COLO668 (cell line): Measurements from ENCODE around the gene RHOF.

ENCODE experiments used
- DNase-seq: peaks from one replicate; lab custom pipeline; 2025; ENCODE audit not compliant: unreplicated experiment; lab: John Stamatoyannopoulos, UW

RHOF gene, protein sequence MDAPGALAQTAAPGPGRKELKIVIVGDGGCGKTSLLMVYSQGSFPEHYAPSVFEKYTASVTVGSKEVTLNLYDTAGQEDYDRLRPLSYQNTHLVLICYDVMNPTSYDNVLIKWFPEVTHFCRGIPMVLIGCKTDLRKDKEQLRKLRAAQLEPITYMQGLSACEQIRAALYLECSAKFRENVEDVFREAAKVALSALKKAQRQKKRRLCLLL

DNA sequence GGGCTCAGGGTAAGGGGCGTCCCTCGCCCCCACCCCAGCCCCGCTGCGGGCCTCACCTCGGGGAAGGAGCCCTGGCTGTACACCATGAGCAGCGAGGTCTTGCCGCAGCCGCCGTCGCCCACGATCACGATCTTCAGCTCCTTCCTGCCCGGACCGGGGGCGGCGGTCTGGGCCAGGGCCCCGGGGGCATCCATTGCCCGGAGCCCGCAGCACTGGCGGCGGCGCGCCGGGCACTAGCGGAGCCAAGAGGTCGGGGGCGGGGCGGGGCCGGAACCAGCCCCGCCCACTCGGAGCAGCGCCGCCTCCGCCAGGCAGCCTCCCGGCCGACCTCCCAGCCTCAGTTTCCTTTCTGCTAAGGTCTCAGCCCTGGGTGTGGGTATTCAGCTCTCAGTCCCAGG is at the start of gene RHOF:
Gene RHOF, minus strand, starts transcription at position 249 of the 398 bp plus-strand sequence. Its CDS starts 55 bp downstream, at position 194.
- DNase-seq = no peak

DNA sequence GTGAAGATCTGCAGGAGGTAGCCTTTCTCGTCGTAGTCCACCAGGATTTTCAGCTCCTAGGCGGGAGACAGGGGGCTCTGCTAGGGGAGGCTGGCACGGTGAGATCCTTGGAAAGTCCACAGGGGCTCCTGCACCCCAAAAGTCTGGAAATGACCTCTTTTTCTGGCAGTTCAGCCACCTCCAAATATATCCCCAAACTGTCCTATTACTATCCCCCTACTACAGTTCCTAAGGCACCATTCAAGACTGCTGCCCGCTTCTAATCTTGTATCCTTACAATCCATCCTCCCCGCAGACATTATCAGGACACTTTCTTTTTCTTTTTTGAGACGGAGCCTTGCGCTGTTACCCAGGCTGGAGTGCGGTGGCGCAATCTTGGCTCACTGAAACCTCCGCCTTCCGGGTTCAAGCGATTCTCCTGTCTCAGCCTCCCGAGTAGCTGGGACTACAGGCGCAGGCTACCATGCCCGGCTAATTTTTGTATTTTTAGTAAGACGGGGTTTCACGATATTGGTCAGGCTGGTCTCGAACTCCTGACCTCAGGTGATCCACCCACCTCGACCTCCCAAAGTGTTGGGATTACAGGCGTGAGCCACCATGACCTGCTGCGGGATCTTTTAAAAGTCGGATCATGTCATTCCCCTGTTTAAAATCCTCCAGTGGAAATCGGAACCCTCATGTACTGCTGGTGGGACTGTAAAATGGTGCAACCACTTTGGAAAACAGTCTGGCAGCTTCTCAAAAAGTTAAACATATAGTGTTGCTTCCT is 46.7 kb upstream of the RHOF start:
- DNase-seq = no peak

DNA sequence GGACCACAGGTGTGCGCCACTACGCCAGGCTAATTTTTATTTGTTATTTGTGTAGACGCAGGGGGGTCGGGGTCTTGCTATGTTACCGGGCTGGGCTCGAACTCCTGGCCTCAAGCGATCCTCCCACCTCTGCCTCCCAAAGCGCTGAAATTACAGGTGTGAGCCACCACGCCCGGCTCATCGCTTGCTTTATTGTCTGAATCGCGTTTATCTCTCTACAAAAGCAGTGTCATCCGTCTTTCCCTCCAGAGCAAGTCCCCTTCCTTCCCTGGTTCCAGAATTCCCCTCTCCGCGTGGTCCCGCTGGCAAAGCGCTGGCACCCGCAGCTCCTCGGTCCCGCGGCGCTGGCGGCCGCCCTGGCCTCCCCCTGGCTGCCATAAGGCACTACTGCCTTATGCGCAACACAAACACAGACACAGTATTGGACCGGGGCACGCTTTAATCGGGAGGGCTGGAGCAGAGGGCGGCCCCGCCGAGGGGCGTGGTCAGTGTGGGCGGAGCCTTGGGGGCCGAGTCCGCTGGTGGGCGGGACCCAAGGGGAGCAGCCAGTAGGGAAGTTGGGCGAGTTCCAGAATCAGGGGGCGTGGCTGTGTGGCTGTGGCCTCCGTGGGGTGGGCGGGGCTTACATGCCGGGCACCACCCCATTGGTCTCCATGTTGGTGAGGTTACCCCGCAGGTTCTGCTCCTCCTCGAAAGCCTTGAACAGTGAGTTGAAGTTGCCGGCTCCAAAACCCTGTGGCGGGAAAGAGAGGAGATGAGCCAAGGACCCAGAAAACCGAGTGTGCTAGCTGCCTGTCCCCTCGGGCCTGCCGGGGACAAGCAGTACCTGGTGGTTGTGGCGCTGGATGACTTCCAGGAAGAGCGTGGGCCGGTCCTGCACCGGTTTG is 45.9 kb upstream of the RHOF start:
- DNase-seq = peak; percentile 99

DNA sequence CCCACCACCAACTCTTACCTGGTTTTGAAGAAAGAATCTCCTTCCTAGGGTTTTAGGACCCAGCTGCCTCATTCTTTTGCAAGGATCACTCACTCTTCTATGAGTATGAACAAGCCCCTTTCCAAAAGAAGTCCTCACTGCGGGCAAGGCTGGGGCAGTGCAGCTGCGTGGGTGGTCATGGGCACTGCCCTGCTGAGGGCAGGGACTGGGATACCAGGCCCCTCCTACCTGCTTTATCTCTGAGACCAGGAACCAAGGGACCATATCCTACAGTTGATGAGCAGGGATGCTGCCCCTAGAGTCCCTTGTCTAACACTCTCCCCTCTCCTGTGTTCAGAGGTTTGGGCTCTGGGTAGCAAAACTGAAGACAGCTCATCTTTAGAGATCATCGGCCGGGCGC is 44.6 kb upstream of the RHOF start:
- DNase-seq = no peak

DNA sequence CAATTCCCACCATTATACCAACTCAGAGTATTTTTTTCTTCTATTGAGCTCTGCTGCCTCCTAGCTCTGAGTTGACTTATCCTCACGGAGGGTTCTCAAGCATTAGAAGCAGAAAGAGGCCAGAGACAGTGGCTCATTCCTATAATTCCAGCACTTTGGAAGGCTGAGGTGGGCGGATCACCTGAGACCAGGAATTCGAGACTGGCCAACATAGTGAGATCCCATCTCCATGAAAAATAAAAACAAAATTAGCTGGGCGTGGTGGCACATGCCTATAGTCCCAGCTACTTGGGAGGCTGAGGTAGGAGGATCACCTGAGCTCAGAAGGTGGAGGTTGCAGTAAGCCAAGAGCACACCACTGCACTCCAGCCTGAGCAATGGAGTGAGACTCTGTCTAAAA is 44.2 kb upstream of the RHOF start:
- no peak for DNase-seq

DNA sequence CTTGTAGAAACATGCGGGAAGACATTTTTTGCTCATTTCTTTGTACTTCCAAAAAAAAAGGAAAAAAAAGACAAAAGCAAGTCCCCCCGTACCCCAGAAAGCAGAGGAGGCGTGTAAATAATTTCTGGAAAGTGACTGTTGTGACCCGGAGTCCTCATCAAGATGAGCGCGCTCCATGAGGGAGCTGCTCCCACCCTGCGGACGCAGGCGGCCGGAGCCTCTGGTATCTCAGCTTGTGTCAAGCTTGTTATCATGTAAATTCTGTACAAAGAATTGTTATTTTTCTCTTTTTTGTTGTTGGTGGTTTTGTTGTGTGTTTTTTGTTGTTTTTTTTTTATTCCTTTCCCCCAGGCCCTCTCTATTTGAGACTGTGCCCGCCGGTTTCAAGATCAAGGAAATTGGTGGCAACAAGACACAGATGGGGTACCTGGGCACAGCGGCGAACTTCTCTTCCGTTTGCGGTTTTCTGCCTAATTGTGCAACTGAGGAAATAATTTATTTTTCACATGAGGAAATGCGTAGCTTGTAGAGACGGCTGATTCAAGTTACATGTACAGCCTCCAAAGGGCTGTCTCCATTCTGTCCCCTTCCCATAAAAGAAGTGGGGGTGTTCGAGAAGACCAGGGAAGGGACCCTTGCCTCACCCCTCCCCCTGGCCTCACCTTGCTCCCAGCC is 38.2 kb upstream of the RHOF start:
- no peak for DNase-seq

DNA sequence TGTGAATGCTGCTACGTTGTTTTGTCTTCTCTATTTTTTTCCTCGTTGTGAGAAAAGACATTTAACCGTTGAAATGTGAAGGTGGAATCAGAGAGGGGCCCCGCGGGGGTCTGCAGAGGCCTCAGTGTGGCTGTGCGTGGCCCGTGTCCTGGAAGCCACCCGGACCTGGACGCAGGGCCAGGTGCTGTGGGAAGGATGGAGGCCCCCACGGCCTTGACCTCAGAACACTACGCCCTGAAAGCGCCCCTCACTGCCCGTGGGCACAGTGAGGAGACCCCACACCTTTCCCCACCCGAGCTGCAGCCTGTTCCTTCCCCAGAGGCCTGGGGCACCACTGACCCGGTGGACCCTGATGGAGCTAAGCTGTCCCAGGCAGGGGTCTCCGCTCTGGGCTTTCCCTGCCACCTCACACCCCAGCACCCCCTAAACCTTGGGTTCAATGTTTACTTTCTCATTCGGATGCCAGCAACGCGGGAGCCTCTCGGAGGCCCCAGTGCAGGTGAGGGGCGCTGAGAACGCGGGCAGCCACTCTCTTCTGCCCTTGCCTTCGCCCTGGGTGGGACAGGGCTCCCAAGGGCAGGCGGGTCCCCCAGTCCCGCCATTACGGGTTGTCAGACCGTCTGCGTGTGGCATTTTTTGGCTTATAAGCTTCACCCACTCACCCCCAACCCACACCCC is 37.2 kb upstream of the RHOF start:
- DNase-seq = no peak

DNA sequence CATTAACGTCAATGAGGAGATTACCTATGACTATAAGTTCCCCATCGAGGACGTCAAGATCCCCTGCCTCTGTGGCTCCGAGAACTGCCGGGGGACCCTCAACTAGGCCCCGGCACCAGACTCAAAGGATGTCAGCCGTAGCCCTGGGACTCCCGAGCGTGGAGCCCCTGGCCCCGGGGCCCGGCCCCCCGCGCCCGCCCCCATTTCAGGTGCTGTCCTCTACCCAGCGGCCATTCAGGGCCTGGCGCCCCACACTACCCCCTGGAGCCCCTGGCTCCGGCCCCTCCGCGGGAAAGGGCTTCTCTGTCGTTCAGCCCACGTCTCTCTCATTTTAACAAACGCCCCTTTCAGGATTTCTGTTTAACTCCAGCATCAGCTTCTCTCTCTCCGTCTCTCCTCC is 36.6 kb upstream of the RHOF start:
- no peak for DNase-seq

DNA sequence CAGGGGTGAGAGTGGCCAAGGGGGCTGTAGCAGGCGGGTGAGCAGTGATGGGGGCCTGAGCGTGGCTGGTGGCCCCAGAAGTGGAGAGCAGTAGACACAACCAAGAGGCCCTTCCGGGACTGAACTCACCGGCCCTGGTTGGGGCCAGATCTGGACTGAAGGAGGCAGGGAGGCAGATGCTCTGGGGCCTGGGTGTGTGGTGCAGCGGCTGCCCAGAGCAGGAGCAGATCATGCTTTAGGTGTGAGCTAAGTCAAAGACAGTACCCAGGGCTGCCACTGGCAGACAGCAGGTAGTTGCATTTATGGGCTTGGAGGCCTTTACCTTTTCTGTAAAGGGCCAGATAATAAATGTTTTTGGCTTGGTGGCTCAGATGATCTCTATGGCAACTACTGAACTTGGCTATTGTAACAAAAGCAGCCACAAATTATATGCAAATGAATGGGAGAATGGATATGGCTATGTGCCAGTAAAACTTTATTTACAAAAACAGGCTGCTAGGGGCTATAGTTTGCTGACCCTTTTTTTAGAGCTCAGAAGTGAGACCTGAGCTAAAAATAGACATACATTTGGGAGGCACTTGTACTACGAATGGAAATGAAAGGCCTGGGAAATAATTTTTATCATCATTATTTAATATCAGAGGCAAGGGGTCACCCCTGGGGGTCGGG is 35.9 kb upstream of the RHOF start:
- no peak for DNase-seq

DNA sequence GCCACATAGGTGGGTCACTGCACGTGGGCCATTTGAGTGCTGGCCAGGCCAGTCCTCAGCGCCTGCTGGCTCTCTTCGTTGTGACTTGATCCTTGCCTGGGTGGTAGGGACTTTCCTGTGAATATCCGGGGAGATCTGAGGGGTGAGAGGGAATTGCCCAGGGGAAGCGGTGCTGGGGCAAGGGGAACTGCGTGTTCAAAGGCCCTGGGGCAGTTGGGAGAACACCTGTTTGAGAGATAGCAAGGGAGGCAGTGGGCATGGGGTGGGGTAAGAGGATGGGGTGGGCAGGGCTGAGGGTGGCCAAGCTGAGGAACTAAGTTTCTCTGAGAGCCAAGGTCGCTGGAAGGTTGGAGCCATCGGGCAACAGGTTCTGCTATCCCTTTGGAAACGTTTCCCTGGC is 35.3 kb upstream of the RHOF start:
- no peak for DNase-seq

DNA sequence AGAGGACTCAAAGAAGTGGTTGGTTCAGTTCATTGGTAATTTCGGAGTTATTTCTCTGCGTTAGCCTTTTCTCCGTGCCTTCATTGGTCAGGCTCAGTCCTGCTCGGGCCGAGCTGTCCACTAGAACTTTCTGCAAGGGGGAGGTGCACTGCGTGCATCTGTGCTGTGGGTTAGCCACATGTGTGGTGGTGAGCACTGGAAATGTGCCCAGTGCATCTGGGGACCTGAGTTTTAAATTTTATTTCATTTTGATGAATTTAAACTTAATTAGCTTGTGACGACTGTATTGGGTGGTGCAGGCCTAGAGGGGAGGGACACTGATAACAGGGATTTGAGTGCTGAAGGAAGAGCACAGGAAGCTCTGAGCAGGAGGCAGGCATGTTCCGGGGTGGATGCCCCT is 34.8 kb upstream of the RHOF start:
- no peak for DNase-seq

DNA sequence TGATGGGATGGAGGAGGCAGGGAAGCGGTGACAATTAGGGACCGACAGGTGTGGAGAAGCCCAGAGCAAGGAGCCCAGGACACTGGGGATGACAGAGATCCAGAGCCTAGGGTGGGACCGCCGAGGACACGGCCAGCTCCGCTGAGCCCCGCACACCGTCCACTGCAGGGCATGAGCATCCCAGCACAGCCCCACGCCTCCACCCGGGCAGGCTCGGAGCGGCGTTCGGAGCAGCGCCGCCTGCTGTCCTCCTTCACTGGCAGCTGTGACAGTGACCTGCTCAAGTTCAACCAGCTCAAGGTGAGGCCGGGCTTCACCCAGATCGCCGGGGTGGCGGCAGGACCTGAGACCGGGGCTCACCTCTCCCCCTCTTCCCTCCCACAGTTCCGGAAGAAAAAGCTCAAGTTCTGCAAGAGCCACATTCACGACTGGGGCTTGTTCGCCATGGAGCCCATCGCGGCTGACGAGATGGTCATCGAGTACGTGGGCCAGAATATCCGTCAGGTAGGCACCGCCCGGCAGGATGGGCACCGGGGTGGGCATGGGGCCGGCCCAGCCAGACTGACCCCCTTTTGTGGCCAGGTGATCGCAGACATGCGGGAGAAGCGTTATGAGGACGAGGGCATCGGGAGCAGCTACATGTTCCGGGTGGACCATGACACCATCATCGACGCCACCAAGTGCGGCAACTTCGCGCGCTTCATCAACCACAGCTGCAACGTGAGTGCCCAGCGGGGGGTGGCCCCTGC is 34.0 kb upstream of the RHOF start:
- DNase-seq = no peak

DNA sequence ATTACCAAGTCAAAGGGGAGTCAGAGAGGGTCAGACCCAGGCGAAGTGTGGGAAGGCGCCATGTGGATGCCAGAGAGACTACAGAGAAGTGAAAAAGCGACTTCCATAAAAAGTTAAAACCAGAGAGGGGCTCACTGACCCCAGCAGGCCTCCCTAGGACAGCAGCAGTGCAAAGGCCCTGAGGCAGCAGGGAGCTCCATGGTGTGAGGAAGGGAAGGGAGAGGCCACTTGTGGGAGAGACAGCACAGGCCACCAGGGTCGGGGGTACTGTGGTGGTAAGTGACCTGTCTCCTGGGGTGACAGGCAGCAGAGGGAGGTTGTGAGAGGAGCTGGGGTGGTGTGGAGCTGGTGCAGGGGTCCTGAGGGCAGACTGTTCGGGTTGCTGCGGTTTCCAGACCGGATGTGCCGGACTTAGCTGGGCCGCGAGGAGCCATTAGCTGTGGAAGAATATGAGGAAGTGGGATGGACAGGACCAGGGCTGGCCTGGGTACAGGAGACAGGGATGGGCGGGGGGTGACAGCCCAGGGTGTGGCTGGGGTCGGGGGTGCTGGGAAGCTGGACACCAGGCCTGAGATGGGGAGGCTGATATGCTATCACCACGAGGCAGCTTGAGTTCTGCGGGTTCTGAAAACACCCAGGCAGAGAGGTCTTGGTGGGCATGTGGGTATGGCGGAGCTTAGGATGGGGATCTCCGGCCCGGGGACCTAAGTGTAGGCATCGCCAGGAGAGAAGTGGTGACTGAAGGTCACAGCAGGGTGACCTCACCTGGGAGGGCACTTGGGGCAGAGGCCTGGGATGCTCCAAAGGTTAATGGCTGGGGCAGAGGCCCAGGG is 33.0 kb upstream of the RHOF start:
- DNase-seq = no peak

DNA sequence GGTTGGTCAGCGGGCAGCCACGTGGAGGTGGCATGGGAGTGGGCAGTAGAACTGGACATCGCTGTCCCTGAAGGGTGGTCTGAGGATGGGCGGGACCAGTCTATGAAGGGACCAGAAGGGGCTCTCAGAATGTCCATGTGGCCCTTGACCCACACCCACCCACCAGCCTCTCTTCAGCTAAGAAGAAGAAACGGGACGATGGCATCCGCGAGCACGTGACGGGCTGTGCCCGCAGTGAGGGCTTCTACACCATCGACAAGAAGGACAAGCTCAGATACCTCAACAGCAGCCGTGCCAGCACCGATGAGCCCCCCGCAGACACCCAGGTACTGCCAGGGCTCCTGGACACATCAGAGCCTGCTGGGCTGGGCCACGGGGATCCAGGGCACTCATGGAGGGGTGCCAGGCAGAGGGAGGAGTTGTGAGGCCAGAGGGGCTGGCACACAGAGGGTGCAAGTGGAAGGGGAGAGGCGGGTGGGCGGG is 31.6 kb upstream of the RHOF start:
- DNase-seq = no peak

DNA sequence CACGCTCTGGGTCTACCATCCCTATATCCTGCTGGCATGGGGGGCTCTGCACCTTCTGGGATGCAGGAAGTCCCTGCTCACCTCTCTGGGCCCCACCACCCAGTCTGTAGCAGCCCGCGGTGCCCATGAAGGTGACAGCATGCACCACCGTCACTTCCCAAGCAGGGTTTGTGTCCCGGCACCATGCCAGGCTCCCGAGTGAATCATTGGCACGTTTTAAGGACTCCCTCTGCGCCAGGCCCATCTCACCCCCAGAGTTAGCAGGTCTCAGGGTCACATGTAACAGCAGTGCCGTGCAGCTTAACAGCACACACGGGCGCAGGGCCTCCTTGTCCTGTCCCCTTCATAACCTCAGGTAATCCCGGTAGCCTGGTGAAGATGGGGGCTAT is 30.2 kb upstream of the RHOF start:
- no peak for DNase-seq

DNA sequence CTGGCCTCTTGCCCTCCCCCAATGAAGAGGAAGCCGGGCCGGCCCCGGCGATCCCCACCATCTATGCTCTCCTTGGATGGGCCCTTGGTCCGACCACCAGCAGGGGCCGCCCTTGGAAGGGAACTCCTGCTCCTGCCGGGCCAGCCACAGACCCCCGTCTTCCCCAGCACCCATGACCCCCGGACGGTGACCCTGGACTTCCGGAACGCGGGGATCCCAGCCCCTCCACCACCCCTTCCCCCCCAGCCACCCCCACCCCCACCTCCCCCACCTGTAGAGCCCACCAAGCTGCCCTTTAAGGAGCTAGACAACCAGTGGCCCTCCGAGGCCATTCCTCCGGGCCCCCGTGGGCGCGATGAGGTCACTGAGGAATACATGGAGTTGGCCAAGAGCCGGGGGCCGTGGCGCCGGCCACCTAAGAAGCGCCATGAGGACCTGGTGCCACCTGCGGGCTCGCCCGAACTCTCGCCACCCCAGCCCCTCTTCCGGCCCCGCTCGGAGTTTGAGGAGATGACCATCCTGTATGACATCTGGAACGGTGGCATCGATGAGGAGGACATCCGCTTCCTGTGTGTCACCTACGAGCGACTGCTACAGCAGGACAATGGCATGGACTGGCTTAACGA is 29.7 kb upstream of the RHOF start:
- no peak for DNase-seq

DNA sequence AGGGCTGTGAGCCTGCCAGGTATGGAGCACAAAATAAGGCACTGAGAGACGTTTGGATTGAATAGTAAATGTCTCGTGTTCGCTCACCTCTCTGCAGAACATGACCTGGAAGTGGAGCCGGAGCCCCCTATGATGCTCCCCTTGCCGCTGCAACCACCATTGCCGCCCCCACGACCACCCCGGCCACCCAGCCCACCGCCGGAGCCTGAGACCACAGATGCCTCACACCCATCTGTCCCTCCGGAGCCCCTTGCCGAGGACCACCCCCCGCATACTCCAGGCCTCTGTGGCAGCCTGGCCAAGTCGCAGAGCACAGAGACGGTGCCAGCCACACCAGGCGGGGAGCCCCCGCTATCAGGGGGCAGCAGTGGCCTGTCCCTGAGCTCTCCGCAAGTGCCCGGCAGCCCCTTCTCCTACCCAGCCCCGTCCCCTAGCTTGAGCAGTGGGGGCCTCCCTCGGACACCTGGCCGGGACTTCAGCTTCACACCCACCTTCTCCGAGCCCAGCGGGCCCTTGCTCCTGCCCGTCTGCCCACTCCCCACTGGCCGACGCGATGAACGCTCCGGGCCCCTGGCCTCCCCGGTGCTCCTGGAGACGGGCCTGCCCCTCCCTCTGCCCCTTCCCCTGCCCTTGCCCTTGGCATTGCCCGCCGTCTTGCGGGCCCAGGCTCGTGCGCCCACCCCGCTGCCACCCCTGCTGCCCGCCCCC is 29.1 kb upstream of the RHOF start:
- DNase-seq = no peak
